ENCODE data around the gene NUTM2F. TPM values are rescaled to one million over a fixed set of nuclear protein-coding genes. Genes with fewer than 3 reads are reported as not detected.
"Not testable (repeated sequence)": the region's sequence is repeated elsewhere in the genome, so short reads cannot be mapped to it uniquely, and the experiment has no call there.

NUTM2F gene
- polyA plus RNA-seq, 1 donor, result not detected

- DNase-seq, result not testable (repeated sequence)
These were observed 13.1 kb downstream of the NUTM2F start for GRCh38 chr9:94315034-94315984.

GRCh38 chr9:94303321-94303720, 25.1 kb downstream of the NUTM2F start:
- DNase-seq, result no peak

- no peak for DNase-seq
These were observed 26.0 kb downstream of the NUTM2F start for GRCh38 chr9:94302426-94302825.

- no peak for DNase-seq
These were observed 26.9 kb downstream of the NUTM2F start for GRCh38 chr9:94301583-94301982.

- no peak for DNase-seq
These were observed 27.8 kb downstream of the NUTM2F start for GRCh38 chr9:94300470-94301301.

GRCh38 chr9:94298949-94299599, 29.4 kb downstream of the NUTM2F start:
- no peak for DNase-seq

GRCh38 chr9:94289691-94290090, 38.8 kb downstream of the NUTM2F start:
- DNase-seq, result no peak

- DNase-seq, result no peak
These were observed 40.4 kb downstream of the NUTM2F start for GRCh38 chr9:94287877-94288513.

GRCh38 chr9:94286116-94286515, 42.3 kb downstream of the NUTM2F start:
- no peak for DNase-seq

GRCh38 chr9:94281101-94281500, 47.3 kb downstream of the NUTM2F start:
- no peak for DNase-seq

GRCh38 chr9:94280409-94280989, 47.9 kb downstream of the NUTM2F start:
- no peak for DNase-seq

- no peak for DNase-seq
These were observed 50.4 kb downstream of the NUTM2F start for GRCh38 chr9:94277885-94278536.

GRCh38 chr9:94277029-94277428, 51.4 kb downstream of the NUTM2F start:
- DNase-seq, result not testable (repeated sequence)

GRCh38 chr9:94270009-94270408, 58.4 kb downstream of the NUTM2F start:
- DNase-seq, result no peak

- no peak for DNase-seq
These were observed 59.2 kb downstream of the NUTM2F start for GRCh38 chr9:94269264-94269663.

Other genes starting within 250 kb of the NUTM2F start
- 7.2 TPM for gene PTPDC1, start 244.2 kb downstream of the NUTM2F start, polyA plus RNA-seq (ENCODE audit: insufficient read length)
- 4.3 TPM for gene ZNF169, start 69.3 kb downstream of the NUTM2F start, polyA plus RNA-seq (ENCODE audit: insufficient read length)
- 8.4 TPM for gene PCAT7, start 226.4 kb upstream of the NUTM2F start, polyA plus RNA-seq (ENCODE audit: insufficient read length)